Superior temporal gyrus (tissue), 1 donor: Measurements from ENCODE around the gene TBATA.

Experiments used
- DNase-seq: peaks from one replicate; pipeline ENCODE4 v3.0.0-alpha.2; 2016; ENCODE audit errors: extremely low spot score

Gene TBATA

DNA sequence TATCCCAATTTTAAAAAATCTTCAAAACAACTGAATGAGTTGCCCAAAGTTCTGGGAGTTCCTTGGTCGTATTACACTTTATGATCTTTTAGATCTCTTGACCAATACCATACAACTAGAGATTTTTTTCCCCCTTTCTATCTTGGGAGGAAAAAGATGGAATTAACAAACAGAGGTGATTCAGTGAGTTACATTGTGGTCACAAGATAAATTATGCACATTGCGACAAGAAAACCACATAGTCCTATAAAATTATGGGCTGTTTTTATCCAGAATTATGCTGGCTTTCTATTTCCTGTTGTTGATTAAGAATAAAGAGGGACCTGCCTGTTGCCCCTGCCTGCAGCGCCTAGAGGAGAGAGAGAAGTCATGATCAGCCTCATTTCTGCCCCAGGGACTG lies 22.4 kb upstream of the TBATA start:
- no peak for DNase-seq

DNA sequence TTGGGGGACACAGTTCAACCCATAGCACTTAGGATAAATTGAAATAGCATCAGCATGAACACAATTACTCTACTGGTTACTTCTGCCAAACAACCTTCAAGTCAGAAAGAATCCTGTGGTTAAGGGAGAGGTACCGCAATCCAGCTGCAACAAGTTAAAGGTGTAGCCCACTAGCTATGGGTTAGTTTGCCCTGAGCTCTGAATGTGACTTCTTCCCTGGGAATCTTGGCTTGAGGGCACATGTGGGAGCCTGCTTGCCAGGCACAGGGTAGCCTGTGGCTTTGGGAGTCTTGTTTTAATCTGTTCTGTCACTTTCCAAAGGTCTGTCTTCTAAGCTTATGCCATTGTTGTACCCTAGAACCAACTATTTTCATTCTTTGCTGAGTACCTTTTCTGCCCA lies 21.7 kb upstream of the TBATA start:
- no peak for DNase-seq

DNA sequence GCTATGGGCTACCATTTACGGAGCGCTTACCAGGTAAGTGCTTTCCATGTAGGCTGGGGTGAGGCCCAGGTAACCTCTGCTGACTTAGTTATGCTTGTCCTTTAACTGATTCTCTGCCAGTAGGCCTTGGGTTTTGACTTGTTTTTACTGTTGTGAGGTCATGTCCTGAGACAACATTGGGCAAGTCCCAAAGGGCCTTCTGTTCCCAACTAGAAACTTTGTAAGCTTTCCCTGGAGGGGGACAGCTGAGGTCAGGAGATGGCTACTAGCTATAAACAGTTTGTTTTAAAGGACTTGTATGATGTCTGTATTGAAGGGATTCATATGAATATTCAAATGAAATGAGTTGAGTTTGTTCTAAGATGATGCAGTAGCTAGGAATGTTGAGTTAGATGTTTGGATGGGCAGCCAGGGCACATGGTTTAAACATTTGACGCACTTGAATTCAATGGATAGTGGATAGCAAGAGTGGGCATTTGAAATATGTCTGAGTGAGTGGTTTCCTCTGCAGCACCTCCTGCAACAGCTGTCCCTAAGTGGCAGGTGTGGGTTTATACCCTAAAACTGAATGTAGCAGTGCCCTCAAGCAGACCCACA lies 20.5 kb upstream of the TBATA start:
- no peak for DNase-seq

DNA sequence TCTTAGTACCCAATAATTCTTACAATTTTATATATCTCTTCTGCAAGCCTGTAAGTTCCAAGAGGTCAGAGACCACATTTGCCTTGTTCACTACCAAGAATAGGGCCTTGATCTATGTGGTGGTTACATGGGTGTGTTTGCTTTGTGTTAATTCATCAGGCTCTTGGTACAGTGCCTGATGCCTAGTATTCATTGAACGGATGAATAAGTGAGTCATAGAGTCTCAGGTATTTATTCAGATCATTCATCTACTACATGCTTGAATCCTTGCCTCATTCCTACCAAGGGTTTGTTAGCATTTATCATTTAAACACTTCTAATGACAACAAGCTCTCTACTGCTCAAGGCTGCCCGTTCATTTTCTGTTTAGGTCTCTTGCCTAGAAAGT lies 19.2 kb upstream of the TBATA start:
- no peak for DNase-seq

DNA sequence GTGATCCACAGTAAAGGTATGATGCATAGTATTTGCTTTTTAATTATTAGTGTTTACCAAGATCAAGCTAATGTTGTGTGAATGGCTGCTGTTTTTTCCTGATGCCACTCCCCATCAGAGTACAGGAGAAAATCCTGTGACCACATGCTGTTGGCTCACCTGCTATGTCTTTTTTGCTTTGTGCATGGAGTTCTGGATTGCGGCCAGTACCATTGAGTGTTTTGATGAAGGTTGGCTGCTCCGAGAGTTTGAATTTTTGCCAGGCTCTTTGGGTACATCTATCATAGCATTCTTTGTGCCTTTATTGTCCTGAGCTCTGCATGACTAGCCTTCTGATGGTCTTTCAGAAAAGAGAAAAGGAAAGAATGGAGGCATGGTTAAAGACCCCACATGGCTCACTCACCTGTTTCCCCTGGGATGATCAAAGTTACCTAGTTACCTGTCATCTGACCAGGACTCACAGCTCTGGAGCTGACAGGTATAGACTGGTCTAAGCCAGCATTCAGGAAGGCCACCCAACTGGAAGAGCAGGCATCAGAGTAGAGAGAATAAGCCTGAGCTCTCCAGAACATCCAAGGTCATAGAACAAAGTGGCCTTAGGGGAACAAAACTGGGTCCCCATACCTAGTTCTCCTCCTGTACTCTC lies 18.7 kb upstream of the TBATA start:
- DNase-seq = no peak

GRCh38 chr10:70801854-70802253 lies 16.7 kb upstream of the TBATA start:
- no peak for DNase-seq

DNA sequence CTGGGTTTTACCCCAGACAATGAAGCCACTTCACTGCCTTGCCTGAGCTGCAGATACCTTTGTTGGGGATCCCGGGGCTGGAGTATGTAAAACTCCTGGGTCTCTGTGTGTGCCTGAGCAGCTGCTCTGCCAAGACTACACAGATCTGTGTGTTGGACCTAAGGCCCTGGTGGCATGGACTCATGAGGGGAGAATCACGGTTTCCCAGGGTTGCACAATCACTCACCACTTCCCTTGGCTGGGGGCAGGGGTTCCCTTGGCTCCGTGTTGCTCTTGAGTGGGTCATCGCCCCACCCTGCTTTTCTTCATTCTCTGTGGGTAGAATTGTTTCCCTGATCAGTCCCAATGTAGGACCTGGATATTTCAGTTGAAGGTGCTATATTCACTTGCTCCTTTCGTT lies 13.9 kb upstream of the TBATA start:
- no peak for DNase-seq

DNA sequence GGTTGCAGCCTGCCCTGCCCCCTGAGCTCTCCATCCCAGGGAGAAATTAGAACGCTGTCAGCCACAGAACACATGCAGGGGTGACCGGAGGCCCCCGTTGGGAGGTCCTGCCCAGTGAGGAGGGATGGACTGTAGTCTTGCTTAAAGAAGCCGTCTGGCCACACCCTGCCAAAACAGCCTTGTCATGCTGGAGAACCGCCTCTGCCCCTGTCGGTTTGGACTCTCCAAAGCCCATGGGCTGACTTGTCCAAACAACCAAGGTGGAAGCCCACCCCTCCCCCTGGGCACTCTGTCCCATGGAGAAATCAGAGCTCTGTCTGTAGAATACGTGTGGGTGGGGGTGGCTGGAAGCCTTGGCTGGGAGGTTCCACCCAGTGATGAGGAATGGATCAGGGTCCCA lies 12.7 kb upstream of the TBATA start:
- DNase-seq = no peak

- no peak for DNase-seq
Observed at GRCh38 chr10:70795613-70796012, 10.4 kb upstream of the TBATA start.

DNA sequence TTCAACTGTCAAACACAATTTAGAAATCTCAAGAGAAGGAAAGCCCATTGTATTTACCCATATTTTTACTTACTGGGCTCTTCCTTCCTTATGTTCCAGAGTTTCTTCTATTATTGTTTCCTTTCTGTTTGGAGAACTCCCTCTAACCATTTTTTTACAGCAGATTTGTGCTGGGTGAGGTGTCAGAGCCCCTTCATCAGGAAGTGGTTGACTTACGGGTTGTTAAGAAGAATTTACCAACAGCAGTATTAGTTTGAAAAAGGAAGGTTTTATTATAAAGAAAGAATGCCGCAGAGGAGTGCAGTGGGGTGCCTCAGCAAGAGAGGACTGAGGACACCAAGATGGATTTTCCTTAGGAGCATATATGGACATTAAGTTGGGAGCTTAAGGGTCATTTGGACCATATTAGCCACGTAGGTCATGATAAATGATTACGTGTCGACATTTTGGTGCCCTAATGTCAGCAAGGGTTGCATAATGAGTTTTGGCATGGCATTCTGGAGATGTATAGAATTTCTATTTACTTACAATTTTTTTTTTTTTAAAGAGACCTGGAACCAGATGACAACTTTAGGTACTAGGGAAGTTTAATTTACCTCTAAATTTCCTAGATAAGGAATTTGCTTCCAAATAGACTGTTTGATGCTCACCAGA lies 6.3 kb upstream of the TBATA start:
- no peak for DNase-seq

DNA sequence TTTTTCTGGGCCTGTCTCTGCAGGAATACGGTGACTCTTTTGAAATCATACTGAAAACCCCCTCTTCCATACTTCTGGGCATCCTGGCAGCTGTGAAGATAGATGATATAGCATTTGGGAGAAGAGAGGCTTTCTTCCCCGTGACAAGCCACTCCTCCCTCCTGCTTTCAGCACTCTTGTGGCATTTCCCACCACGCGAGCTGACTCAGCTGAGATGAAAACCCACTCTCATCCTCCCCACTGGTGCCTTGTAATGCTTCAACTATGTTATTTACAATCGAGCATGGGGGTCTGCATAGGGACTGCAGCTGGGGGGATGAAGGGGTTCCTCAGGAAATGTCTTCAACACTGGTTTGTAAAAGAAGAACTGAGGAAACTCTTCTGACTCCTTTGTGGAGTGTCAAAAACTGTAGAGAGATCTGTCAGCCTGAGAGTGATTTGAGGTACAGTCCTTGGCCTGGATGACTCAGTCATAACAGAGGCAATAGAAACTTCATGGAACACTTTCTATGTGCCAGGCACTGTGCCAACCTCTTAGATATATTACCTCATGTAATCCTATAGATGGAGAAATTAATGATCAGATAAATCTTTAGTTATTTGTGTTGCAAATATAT lies 1.7 kb upstream of the TBATA start:
- DNase-seq = no peak

GRCh38 chr10:70784471-70784870 lies 706 bp downstream of the TBATA start:
- DNase-seq = no peak

DNA sequence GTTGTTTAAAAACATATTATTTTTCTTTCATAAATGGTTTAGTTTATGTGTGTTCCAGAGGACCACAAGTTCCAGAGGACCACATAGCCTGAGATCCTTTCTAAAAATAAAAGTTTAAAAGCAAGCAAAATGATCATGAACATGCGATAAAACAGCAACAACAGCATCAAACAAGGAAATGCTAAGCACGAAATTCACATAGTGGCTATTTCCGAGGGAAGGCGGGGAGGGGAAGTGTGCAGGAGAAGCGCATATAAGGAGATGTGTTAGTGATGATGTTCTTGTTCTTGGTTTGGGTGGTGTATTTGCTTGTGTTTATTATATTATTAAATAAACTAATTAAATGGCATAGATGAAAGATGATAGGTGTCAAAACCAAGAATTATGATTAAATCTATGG lies 1.2 kb downstream of the TBATA start:
- DNase-seq = no peak

- no peak for DNase-seq
Observed at GRCh38 chr10:70782746-70783680, 2.2 kb downstream of the TBATA start.

DNA sequence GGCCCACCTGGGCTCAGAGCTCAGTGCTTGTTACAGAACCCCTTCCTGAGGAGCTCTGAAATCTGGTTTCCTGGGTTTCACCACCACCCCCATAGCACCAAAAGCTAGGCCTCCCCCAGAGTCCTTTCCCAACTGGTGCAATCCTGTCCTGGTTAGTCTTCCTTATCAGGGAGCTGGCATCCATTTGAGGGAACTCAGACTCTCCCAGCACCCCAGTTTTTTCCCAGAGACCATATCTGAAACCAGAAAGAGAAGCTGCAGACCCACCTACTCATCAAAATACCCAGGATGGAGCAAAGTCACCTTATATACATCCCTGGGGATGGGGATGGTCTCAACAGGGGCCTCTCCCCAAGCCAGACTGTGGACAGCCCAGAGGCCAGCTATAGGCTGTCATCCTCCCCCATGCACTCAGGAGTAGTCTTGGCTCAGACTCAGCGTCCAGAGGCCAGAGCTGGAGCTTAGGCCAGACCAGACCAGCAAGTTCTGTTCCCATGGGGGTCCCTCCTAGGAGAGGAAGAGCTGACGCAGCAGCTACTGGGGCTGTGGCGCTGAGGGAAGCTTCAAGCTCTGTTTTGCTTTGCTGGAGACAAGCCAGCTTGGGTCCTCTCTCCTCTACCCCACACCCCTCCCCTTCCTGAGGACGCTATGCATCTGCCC lies 3.0 kb downstream of the TBATA start:
- no peak for DNase-seq

DNA sequence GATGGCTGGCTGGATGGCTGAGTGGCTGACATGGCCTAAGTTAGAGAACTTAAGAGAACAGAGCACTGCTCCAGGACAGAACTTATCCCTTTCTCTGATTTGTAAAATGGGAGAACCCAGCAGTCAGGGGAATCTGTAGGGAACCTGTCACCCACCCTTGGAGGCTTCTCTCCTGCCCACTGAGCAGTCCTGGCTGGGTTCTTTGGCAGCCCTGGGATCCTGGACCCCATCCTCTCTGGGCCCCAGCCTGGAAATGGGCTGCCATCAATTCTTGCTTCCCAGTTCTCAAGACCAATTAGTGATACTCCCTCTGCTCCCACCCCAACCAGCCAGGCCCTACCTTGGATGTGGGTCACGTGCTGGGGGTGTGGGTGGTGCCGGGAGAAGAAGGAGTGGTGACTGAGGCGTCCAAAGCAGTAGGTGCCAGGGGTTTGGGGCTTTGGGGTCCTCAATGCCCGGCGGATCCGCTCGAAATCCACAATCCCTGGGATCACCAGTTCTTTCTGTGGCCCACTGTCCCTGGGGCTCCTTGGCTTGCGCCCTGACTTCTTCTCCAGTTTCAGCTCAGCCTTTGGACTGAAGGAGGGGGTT lies 3.6 kb downstream of the TBATA start:
- no peak for DNase-seq

DNA sequence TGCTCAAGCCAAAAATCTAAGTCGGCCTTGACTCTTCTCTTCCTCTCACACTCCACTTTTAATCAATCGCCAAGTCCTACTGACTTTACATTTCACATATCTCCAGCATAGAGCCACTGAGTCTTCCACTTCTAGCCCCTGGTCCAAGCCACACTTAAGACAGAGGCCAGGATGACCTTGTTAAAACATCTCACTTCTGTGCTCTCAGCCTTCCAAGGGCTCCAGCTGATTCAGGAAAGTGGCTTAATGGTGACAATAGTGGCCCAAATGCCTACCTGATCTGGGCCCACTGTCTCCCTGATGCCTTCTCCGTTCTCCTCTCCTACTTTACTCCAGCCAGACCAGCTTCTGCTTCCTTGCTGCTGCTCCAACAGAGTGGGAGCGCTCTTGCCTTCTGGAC lies 4.4 kb downstream of the TBATA start:
- no peak for DNase-seq

DNA sequence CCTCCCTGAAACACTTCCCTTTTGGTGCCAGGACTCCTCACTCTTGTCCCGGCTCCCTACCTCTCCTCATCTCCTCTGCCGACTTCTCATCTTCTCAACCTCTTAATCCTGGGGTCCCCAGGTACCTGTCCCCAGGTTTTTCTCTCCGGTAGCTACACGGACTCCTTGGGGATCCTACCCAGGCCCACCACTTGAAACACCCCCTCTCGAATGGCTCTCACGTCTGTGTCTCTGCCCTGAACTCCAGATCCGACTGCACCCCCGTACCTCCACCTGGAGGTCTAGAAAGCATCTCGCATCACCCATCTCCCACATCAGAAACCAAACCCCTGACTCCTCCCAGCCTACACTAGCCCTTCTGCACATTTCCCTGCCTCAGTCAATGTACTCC lies 4.8 kb downstream of the TBATA start:
- DNase-seq = no peak

GRCh38 chr10:70779511-70780369 lies 5.4 kb downstream of the TBATA start:
- no peak for DNase-seq

- DNase-seq = peak; percentile 75
Observed at GRCh38 chr10:70779088-70779487, 6.1 kb downstream of the TBATA start.
